Esophagus squamous epithelium (tissue), 5 donors: ENCODE data around the gene WDR64. TPM values are rescaled to one million over a fixed set of nuclear protein-coding genes. Genes with fewer than 3 reads are reported as not detected.
A peak's percentile ranks its signal among the peaks of the same experiment; 100 is the strongest.

Source experiments
- DNase-seq: peaks from one replicate; lab custom pipeline; 2025; lab: John Stamatoyannopoulos, UW
- H3K27ac ChIP-seq, 4 donors: fragments of 200-600 bp; sonication (generic); one replicate each; pipeline ENCODE4 v1.5.1; 2016 to 2019; ENCODE audit warnings: mild to moderate bottlenecking in 1 of 4
- H3K27me3 ChIP-seq, 4 donors: fragments of 200-600 bp; sonication (generic); 1 replicate in 3 of 4; 2 replicates in 1 of 4; pipeline versions ENCODE4 v1.5.1 to v1.6.0; 2017 to 2021; ENCODE audit warnings: antibody characterized with exemption in 1 of 4
- H3K36me3 ChIP-seq, 3 donors: fragments of 200-600 bp; sonication (generic); one replicate each; pipeline ENCODE4 v1.5.1; 2016 to 2019
- H3K4me1 ChIP-seq, 3 donors: fragments of 200-600 bp; sonication (generic); one replicate each; pipeline ENCODE4 v1.5.1; 2017 to 2019
- H3K4me3 ChIP-seq, 4 donors: fragments of 200-600 bp; sonication (generic); 1 replicate in 3 of 4; 2 replicates in 1 of 4; pipeline ENCODE4 v1.5.1; 2016 to 2019; ENCODE audit warnings: mild to moderate bottlenecking in 2 of 4, moderate library complexity in 1 of 4
- H3K9me3 ChIP-seq, 3 donors: fragments of 200-600 bp; sonication (generic); one replicate each; pipeline ENCODE4 v1.5.1; 2016 to 2019
- CTCF ChIP-seq, 6 experiments: fragments of 450-650 bp in 4 of 6; fragments of 200-600 bp in 2 of 6; sonication (generic) in 2 of 6; IDR thresholded peaks; one replicate each; pipeline ENCODE4 v1.5.1; 2016 to 2019; ENCODE audit warnings: antibody characterized with exemption in 6 of 6, mild to moderate bottlenecking in 4 of 6, moderate library complexity in 4 of 6
- POLR2A ChIP-seq, 4 donors: fragments of 450-650 bp; IDR thresholded peaks; one replicate each; pipeline ENCODE4 v1.6.1; 2017; ENCODE audit warnings: antibody characterized with exemption in 4 of 4, mild to moderate bottlenecking in 4 of 4, moderate library complexity in 3 of 4
- WGBS, 2 donors: methylation state at CpG; one replicate each; pipeline ENCODE4 v1.1.5; 2018; 5-methylcytosine and 5-hydroxymethylcytosine counted together
- intact Hi-C: fragments of 100-400 bp; cut with DNase I; formaldehyde crosslinking; loops from one replicate; pipeline ENCODE4 v1.15.0; 2022
- total RNA-seq, 4 donors: library from RNA; depleted of rRNA; stranded (reverse); fragments of >200 nt; gene quantifications; one replicate each; pipeline ENCODE4 v1.1.0, GENCODE V29; 2016
- donor health status: DM: yes; HTN: yes; CAD: no.

WDR64 gene
- total RNA-seq, 4 donors from 2014 or later = not detected

GRCh38 chr1:241617426-241617825 lies 34.7 kb upstream of the WDR64 start:
- H3K4me1 ChIP-seq = no peaks in the 10 kb centered on the region
- TF ChIP-seq CTCF (IDR thresholded peaks at IDR 0.05) (no peak), POLR2A (IDR thresholded peaks at IDR 0.05) (no peak)
- no peak overlapping the region for H3K4me3 ChIP-seq
- no peaks in the 10 kb centered on the region for H3K9me3 ChIP-seq
- no peak for DNase-seq
- H3K36me3 ChIP-seq = no peaks in the 10 kb centered on the region
- intact Hi-C loops = loop anchor here (10.0 kb wide), 1 partner anchor 367 kb away; no protein-coding TSS in a partner anchor
- H3K27ac ChIP-seq = no peak overlapping the region
- no peaks in the 10 kb centered on the region for H3K27me3 ChIP-seq
- WGBS, 2 donors = 90 to 93% methylated on average over 7 of the region's 7 CpGs

GRCh38 chr1:241622669-241623068 lies 29.4 kb upstream of the WDR64 start:
- 66 to 83% methylated on average over 5 of the region's 5 CpGs for WGBS, 2 donors
- intact Hi-C loops = loop anchor here (10.0 kb wide), 1 partner anchor 98 kb away; no protein-coding TSS in a partner anchor
- H3K27ac ChIP-seq = no peak overlapping the region
- no peaks in the 10 kb centered on the region for H3K27me3 ChIP-seq
- no peaks in the 10 kb centered on the region for H3K36me3 ChIP-seq
- H3K4me3 ChIP-seq = no peak overlapping the region
- no peak for TF ChIP-seq POLR2A (IDR thresholded peaks at IDR 0.05)
- TF ChIP-seq CTCF (IDR thresholded peaks at IDR 0.05) = no peak
- no peaks in the 10 kb centered on the region for H3K9me3 ChIP-seq
- H3K4me1 ChIP-seq = peaks cover 0 to 5% (median 0%) of the 10 kb centered on the region in 3 donors
- DNase-seq = no peak

DNA sequence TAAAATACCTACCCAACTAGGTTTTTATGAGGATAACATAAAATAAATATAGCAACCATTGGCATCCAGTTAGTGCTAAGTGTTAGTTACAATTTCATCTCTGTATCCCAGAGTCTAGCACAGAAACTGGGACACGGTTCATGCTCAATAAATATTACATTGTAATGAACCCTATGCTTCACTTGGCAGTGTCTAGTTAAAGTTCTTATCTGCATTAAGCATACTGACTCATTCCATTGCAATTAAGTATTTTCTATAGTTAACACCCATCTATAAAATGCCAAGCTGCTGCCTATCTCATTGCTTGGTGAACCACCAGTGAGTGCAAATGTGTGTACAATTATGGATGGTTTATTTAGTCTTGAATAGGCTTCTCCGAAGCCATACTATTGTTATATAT lies 27.1 kb upstream of the WDR64 start:
- 66 to 84% methylated on average over 2 of the region's 2 CpGs for WGBS, 2 donors
- H3K9me3 ChIP-seq = no peaks in the 10 kb centered on the region
- no peak for DNase-seq
- H3K4me3 ChIP-seq = no peak overlapping the region
- no peak overlapping the region for H3K27ac ChIP-seq
- H3K27me3 ChIP-seq = no peaks in the 10 kb centered on the region
- intact Hi-C loops = loop anchor here (10.0 kb wide), 1 partner anchor 100 kb away; no protein-coding TSS in a partner anchor
- TF ChIP-seq POLR2A (IDR thresholded peaks at IDR 0.05) (no peak), CTCF (IDR thresholded peaks at IDR 0.05) (no peak)
- H3K36me3 ChIP-seq = no peaks in the 10 kb centered on the region
- H3K4me1 ChIP-seq = peaks cover 0 to 11% (median 0%) of the 10 kb centered on the region in 3 donors

- Histone ChIP-seq H3K27me3 (no peaks in the 10 kb centered on the region), H3K4me3 (no peak overlapping the region), H3K36me3 (peaks cover 0 to 9% (median 0%) of the 10 kb centered on the region in 3 donors), H3K27ac (peak overlapping the region in 1 of 4 donors; percentile 14), H3K9me3 (no peaks in the 10 kb centered on the region), H3K4me1 (peaks cover 0 to 11% (median 0%) of the 10 kb centered on the region in 3 donors)
- TF ChIP-seq POLR2A (IDR thresholded peaks at IDR 0.05) = no peak
- peak in 5 of 6 experiments; percentile 32 to 67 (median 46) for TF ChIP-seq CTCF (IDR thresholded peaks at IDR 0.05)
- intact Hi-C loops = loop anchor here (10.0 kb wide), 1 partner anchor 103 kb away; no protein-coding TSS in a partner anchor
- WGBS, 2 donors = 28 to 40% methylated on average over 9 of the region's 9 CpGs
- DNase-seq = no peak
Measured at GRCh38 chr1:241627453-241628259, 24.4 kb upstream of the WDR64 start.

- H3K9me3 ChIP-seq = no peaks in the 10 kb centered on the region
- peaks cover 0 to 24% (median 0%) of the 10 kb centered on the region in 3 donors for H3K36me3 ChIP-seq
- peaks cover 0 to 11% (median 0%) of the 10 kb centered on the region in 3 donors for H3K4me1 ChIP-seq
- no peak for TF ChIP-seq POLR2A (IDR thresholded peaks at IDR 0.05)
- no peak for TF ChIP-seq CTCF (IDR thresholded peaks at IDR 0.05)
- H3K27me3 ChIP-seq = no peaks in the 10 kb centered on the region
- H3K27ac ChIP-seq = no peak overlapping the region
- intact Hi-C loops = no loop called here
- H3K4me3 ChIP-seq = no peak overlapping the region
- DNase-seq = no peak
Measured at GRCh38 chr1:241630005-241630404, 22.1 kb upstream of the WDR64 start.
